GM21526 (cell line): ENCODE measurements around the gene MVK.

Source experiments
- ATAC-seq: cut with Tn5 transposase; IDR thresholded peaks from one replicate; pipeline ENCODE4 v1.9.1; 2021; ENCODE audit warnings: moderate library complexity; ENCODE audit not compliant: unreplicated experiment, low FRiP score

Gene MVK

GRCh38 chr12:109573029-109573913 is at the start of gene MVK, which contains the start of gene MMAB:
Gene MVK (plus strand): TSS chr12:109573794. CDS start chr12:109574823, 1,029 bp downstream.
Gene MMAB (minus strand): TSS chr12:109573504. CDS start chr12:109573480, 24 bp downstream.
- peak; percentile 90 for ATAC-seq

- no peak for ATAC-seq
Measured at GRCh38 chr12:109524466-109525278, 48.9 kb upstream of the MVK start.

GRCh38 chr12:109525279-109525585 is 48.4 kb upstream of the MVK start:
- ATAC-seq = no peak

- no peak for ATAC-seq
Measured at GRCh38 chr12:109527489-109528123, 46.0 kb upstream of the MVK start.

- no peak for ATAC-seq
Measured at GRCh38 chr12:109529691-109530640, 43.6 kb upstream of the MVK start.

- ATAC-seq = no peak
Measured at GRCh38 chr12:109531411-109531810, 42.2 kb upstream of the MVK start.

- ATAC-seq = no peak
Measured at GRCh38 chr12:109532721-109533486, 40.7 kb upstream of the MVK start.

GRCh38 chr12:109533487-109533740 is 40.2 kb upstream of the MVK start:
- ATAC-seq = no peak

- no peak for ATAC-seq
Measured at GRCh38 chr12:109534456-109534855, 39.1 kb upstream of the MVK start.

- no peak for ATAC-seq
Measured at GRCh38 chr12:109535231-109535862, 38.2 kb upstream of the MVK start.

- no peak for ATAC-seq
Measured at GRCh38 chr12:109535863-109536250, 37.7 kb upstream of the MVK start.

GRCh38 chr12:109537136-109537535 is 36.5 kb upstream of the MVK start:
- no peak for ATAC-seq

GRCh38 chr12:109538191-109538863 is 35.3 kb upstream of the MVK start:
- ATAC-seq = no peak

GRCh38 chr12:109539508-109539907 is 34.1 kb upstream of the MVK start:
- no peak for ATAC-seq

GRCh38 chr12:109540526-109541412 is 32.8 kb upstream of the MVK start:
- no peak for ATAC-seq

- ATAC-seq = no peak
Measured at GRCh38 chr12:109541413-109541726, 32.2 kb upstream of the MVK start.

GRCh38 chr12:109542014-109542413 is 31.6 kb upstream of the MVK start:
- ATAC-seq = no peak

- no peak for ATAC-seq
Measured at GRCh38 chr12:109542876-109543275, 30.7 kb upstream of the MVK start.
